ENCODE results near the gene GRIN1.

- TF ChIP-seq CTCF (IDR thresholded peaks at IDR 0.05; ENCODE audit: insufficient read depth, low read length, poor library complexity, severe bottlenecking) (no peak), EZH2phosphoT487 (conservative IDR thresholded peaks at IDR 0.05; ENCODE audit: low read length) (no peak)
These were observed 41.5 kb downstream of the GRIN1 start for GRCh38 chr9:137180491-137180890.

Data from SU-DHL-6 (cell line).